D721Med (cell line): Measurements from ENCODE around the gene ATG9B.

Experiments used
- DNase-seq: peaks from one replicate; pipeline ENCODE4 v3.0.0; 2011; ENCODE audit warnings: low spot score; ENCODE audit not compliant: insufficient read length
- FAIRE-seq: peaks from 2 replicates; lab custom pipeline; 2011; peaks lifted over from hg19 to GRCh38; lab: Jason Lieb, UNC
- TF ChIP-seq, protein P1 (sequence below): IDR thresholded peaks from 2 replicates; pipeline ENCODE4 v1.5.1; 2012; ENCODE audit warnings: mild to moderate bottlenecking, control low read depth; ENCODE audit not compliant: insufficient read depth; ENCODE audit errors: missing control alignments

ATG9B gene

DNA sequence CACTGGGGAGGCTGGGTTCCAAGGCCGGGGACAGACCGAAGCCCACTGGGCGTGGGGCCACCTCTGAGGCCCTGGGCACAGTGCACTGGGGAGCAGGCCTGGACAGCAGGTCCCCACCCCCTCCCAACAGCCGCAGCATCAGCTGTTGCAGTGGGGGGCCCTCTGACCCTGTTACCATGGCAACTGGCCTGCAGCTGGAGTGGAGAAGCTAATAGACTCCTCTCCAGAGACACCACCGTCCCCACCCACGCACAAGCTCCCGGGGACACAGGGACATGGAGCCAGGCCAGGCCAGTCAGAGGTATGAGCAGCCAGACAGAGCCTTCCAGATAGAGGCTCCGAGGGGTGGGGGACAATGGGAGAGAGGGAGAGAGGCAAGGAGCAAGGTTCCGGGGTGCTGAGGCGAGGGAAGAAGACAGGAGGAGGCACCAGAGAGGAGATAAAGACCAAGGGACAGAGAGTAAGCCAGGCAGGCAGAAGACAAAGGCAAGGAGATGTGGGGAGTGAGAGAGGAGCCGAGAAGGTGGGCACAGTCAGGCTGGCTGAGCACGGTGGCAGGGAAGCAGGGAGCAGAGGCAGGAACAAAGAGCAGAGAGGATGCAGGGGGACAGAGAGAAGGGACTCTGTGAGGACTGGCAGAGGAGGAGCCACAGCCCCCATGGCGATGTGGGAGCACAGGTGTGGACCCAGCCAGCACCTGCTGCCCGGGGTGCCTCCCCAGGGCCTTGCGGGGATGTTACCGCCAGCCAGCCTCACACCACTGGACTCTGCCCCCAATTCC lies 52.9 kb downstream of the ATG9B start:
- FAIRE-seq (no peak), DNase-seq (no peak)
- TF ChIP-seq, protein P1, sequence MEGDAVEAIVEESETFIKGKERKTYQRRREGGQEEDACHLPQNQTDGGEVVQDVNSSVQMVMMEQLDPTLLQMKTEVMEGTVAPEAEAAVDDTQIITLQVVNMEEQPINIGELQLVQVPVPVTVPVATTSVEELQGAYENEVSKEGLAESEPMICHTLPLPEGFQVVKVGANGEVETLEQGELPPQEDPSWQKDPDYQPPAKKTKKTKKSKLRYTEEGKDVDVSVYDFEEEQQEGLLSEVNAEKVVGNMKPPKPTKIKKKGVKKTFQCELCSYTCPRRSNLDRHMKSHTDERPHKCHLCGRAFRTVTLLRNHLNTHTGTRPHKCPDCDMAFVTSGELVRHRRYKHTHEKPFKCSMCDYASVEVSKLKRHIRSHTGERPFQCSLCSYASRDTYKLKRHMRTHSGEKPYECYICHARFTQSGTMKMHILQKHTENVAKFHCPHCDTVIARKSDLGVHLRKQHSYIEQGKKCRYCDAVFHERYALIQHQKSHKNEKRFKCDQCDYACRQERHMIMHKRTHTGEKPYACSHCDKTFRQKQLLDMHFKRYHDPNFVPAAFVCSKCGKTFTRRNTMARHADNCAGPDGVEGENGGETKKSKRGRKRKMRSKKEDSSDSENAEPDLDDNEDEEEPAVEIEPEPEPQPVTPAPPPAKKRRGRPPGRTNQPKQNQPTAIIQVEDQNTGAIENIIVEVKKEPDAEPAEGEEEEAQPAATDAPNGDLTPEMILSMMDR = no peak

DNA sequence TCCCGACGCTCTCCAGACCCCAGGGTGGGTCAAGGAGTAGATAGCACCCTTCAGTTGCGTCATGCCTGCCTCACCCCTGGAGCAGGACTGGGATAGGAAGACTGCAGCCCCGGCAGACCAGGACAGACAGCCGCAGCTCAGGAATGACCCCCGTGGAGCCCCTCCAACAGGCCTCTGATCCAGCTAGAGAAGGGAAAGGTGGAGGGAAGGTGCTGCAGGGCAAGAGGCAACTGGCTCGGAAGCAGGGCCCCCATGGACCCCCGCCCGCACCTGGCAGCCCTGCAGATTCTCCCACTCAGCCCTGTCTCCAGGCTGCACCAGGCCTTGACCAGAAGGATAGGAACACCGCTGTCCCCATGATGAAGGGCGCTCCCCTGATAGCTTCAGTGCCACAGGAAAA lies 53.9 kb downstream of the ATG9B start:
- FAIRE-seq = no peak
- DNase-seq = no peak
- TF ChIP-seq, protein P1 = no peak

DNA sequence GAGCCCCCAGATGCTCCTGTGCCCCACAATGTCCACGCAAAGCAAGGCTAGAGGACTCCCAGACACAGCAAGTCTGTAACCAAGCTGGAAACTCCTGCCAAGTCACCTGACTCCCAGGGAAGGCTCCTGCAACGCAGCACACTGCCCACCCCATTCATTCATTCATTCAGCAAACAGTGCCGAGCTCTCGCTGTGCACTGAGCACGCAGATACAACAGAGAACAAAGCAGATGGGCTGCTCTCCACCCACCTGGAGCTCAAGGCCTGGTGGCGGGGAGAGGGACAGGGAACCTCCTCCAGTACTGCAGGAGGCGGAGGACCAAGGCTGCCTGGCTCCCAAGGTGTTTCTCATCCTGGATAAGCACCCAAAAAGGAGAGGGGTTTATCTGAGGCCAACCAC lies 54.8 kb downstream of the ATG9B start:
- no peak for FAIRE-seq
- TF ChIP-seq, protein P1 = no peak
- no peak for DNase-seq

DNA sequence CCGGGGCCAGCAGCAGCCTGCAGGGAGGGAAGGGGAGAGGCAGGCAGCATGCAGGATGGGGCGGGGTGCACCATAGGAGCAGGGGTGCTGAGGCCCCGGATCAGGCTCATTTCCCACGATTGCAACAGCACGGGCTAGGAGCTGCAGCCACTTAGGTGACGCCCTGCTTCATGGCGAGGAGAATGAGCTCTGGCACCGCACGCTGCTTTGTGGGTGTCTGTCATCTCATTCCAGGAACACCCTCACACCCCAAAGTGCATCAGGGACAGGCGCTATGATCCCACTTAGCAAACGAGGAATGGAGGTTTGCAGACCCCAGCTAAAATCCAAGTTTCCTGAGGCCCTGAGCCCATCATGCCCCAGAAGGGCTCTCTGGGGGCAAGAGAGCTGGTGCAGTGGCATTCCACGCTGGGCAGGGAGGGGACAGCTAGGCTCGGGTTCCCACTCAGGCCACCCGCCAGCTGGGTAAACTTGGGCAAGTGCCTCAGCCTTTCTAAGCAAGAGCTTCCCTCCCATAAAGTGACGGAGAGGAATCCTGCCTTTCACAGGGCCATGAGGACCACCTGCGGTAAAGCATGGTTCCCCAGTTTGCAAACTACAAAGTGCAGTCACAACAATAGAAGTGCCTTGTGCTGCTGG lies 55.4 kb downstream of the ATG9B start:
- FAIRE-seq (no peak), DNase-seq (no peak)
- TF ChIP-seq, protein P1 = no peak

DNA sequence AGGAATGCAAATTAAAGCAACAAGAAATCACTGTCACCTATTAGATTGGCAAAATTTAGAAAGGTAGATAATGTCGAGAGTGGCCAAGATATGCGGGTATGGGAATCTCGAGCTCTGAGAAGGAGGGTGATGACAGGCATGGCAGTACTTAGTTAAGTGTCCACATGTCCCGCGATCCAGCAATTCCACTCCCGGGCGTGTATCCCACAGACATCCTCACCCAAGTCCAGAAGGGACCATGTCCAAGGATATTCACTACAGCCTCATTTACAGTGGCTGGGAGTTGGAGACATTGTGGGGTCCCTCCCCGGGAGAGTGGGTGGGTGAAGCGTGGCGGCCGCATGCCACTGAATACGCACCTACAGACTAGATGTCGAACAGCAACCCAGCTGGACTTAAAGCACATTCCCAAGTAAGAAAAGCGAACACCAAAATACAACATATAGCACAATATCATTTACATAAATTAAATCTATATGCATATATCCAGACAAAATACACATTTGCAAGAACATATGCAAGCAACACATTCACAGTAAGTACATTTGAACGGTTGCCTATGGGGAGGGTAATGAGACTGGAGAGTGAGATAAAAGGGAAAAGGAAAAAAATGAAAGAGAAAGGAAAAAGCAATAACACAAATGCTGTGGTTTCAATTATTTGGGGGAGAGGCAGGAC lies 56.1 kb downstream of the ATG9B start:
- TF ChIP-seq, protein P1 = no peak
- FAIRE-seq = no peak
- DNase-seq = no peak

DNA sequence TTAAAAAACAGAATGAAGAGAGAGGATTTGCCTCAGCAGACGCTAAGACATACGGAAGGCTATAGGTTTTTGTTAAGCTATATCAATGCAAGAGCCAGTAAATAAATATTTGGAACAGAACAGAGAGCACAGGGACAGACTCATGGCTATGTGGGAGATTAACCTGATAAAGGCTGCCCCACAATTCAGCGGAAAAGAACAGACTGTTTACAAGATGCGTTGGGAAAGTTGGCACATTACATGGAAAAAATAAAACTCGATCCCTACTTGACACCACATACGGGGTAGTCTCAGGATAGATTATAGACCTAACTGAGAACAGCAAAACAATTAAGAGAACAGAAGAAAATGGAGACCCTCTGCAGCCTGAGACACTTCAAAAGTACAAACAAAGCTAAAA lies 56.9 kb downstream of the ATG9B start:
- no peak for FAIRE-seq
- no peak for DNase-seq
- TF ChIP-seq, protein P1 = no peak
